ENCODE data around the gene INTS14.

DNA sequence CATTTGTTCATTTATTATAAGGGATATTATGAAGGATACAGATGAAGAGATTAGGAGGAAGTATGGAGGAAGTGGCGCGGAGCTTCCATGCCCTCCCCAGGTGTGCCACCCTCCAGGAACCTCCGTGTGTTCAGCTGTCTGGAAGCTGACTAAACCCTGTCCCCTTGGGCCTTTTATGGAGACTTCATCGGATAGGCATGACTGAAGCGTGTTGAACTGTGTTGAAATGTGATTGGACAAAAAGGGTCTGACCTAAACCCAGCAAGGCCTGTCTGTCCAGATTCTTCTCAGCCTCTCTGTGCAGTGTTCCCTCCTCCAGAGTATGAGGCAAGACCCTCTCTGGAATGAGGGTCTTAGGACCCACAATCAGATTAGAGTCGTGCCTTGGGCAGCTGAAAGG lies 49.0 kb downstream of the INTS14 start:
- TF ChIP-seq CTCF (IDR thresholded peaks at IDR 0.05; ENCODE audit: borderline replicate concordance, extremely low read depth, low read length, poor library complexity, severe bottlenecking) (no peak), EZH2 (IDR thresholded peaks at IDR 0.05; ENCODE audit: borderline replicate concordance, low read depth, low read length, severe bottlenecking) (no peak)
